Fibroblast of the aortic adventitia (primary cell): ENCODE data around the gene IQSEC1. TPM values are rescaled to one million over a fixed set of nuclear protein-coding genes. Genes with fewer than 3 reads are reported as not detected.

Experiments
- DNase-seq: peaks from one replicate; pipeline ENCODE4 v3.0.0-alpha.2; 2010; ENCODE audit warnings: low read depth
- H3K4me3 ChIP-seq: 2 replicates; pipeline ENCODE4 v1.5.1; 2011; ENCODE audit warnings: low read depth, mild to moderate bottlenecking, control low read depth, low read length, moderate library complexity
- total RNA-seq: library from RNA; depleted of rRNA; stranded (reverse); fragments of >200 nt; gene quantifications from 2 replicates; pipeline ENCODE4 v1.2.3, GENCODE V29; 2012; ENCODE audit warnings: low replicate concordance
- TF ChIP-seq, protein P1 (sequence below): IDR thresholded peaks from 2 replicates; pipeline ENCODE4 v1.5.1; 2011; ENCODE audit warnings: mild to moderate bottlenecking, low read length, control low read depth, inconsistent platforms; ENCODE audit not compliant: insufficient read depth

The IQSEC1 gene
- total RNA-seq, 1 donor, result 15.9 TPM

DNA sequence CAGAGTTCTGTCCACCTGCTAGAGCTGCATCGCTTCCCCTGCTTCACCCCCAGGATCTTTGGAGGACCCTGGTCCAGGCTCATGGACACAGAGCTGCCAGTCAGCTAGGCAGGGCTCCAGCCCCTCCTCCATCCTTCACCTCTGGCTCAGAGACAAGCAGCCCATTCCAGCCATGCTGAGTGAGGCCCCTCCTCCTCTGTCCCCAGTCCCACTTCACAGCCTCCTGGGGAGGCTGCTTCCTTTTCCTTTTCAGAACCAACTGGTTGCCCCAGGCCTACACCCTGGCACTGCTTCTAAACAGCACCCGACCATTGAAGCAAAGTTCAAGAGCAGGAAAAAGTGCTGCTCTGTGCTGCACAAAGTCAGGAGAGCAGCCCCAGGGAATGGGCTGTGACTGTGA lies 22.2 kb downstream of the IQSEC1 start:
- H3K4me3 ChIP-seq, result no peak overlapping the region
- TF ChIP-seq, protein P1, sequence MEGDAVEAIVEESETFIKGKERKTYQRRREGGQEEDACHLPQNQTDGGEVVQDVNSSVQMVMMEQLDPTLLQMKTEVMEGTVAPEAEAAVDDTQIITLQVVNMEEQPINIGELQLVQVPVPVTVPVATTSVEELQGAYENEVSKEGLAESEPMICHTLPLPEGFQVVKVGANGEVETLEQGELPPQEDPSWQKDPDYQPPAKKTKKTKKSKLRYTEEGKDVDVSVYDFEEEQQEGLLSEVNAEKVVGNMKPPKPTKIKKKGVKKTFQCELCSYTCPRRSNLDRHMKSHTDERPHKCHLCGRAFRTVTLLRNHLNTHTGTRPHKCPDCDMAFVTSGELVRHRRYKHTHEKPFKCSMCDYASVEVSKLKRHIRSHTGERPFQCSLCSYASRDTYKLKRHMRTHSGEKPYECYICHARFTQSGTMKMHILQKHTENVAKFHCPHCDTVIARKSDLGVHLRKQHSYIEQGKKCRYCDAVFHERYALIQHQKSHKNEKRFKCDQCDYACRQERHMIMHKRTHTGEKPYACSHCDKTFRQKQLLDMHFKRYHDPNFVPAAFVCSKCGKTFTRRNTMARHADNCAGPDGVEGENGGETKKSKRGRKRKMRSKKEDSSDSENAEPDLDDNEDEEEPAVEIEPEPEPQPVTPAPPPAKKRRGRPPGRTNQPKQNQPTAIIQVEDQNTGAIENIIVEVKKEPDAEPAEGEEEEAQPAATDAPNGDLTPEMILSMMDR, result no peak
- DNase-seq, result no peak

DNA sequence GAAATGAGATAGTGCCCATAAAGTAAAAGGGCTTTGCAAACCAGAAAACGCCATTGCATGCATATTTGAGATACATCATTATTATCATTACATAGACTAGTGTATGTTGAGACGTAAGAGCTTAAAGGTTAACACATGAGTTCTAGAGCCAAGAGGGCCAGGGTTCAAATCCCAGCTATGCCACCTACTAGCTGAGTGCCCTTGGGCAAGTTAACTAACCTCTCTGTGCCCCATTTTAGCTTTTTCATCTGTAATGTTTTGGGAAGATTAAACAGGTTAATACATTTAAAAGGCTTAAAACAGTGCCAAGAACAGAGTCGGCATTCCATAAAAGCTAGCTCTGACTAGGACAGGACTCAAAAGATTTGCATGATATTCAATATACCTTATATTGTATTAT lies 22.8 kb downstream of the IQSEC1 start:
- no peak for DNase-seq
- TF ChIP-seq, protein P1, result no peak
- H3K4me3 ChIP-seq, result no peak overlapping the region

GRCh38 chr3:13049400-13049799 lies 23.8 kb downstream of the IQSEC1 start:
- DNase-seq, result no peak
- TF ChIP-seq, protein P1, result no peak
- H3K4me3 ChIP-seq, result no peak overlapping the region

- H3K4me3 ChIP-seq, result no peak overlapping the region
- no peak for DNase-seq
- TF ChIP-seq, protein P1, result peak; percentile 8
These were observed 25.7 kb downstream of the IQSEC1 start for GRCh38 chr3:13047296-13048165.

DNA sequence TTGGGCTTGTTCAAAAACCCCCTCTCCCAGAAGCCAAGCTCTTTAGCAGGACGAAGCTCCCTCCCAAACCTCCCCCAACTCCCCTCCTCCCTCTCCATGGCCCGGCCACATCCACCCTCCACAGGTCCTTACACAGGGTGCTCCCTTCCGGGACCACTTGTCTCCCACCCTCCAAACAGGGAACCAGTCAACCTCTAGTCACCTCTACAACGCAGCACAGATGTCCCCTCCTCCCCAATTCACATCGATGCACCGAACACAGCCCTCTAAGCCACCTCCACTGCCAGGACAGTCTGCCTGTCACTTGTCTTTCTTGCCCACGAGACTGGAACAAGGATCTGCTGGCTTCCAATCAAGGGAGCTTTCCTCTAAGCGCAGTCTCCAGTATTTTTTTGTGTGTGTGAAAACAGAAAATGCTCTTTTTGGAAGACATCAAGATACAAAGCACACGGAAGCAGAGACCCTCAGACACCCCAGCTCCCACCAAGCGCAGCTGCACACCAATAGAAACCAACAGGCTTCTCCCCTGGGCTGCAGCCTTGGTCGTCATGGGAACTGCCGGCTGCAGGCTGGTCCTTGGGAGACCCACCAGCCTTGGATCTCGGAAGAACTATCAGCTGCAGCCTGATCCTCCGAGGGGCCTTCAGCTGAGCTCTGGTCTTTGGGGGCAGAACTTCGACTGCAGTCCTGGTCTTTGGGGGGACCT lies 26.5 kb downstream of the IQSEC1 start:
- H3K4me3 ChIP-seq, result no peak overlapping the region
- TF ChIP-seq, protein P1, result no peak
- no peak for DNase-seq

DNA sequence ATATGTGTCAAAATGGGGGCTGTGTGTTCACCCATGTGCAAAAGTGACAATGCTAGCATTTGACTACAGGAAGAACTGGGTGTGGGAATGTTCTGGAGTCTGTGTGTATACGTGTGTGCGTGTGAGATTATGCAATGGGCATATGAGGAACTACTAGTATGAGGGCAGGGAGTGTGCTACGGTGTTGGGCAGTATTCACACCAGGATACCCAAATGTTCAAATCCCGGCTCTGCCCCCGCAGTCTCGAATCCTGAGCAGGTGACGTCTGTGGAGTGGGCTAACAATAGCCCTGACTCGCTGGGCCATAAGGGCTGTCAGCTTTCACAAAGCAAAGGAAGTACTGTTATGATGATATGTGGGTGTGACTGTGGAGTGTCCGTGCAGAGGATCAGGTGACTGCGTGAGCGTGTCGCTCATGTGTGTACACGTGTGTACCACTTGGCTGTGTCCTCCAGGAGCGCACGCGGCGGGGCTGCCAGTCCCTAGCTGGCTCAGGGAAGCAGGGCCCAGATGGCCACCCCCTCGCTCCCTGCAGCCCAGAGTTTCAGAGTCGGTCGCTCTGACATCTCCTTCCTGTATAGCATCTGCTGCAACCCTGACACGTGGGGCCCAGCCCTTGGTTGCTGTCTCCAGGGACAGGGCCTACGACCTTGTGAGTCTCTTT lies 27.2 kb downstream of the IQSEC1 start:
- DNase-seq, result no peak
- H3K4me3 ChIP-seq, result no peak overlapping the region
- TF ChIP-seq, protein P1, result no peak
